GM23338 (cell line): ENCODE results near the gene EXD3. TPM values are rescaled to one million over a fixed set of nuclear protein-coding genes. Genes with fewer than 3 reads are reported as not detected.

Experiments used
- ATAC-seq: fragments of 200-7000 bp; cut with Tn5 transposase; 3 replicates; pipeline ENCODE4 v1.9.1; 2020
- DNase-seq: peaks from one replicate; pipeline ENCODE4 v3.0.0-alpha.2; 2015; ENCODE audit warnings: low spot score
- H2AFZ ChIP-seq: fragments of 200-600 bp; sonication (generic); 2 replicates; pipeline ENCODE4 v1.8.0; 2016; ENCODE audit warnings: antibody characterized with exemption, mild to moderate bottlenecking, moderate library complexity
- H3F3A ChIP-seq: fragments of 200-600 bp; sonication (generic); replicated peaks from 2 replicates; pipeline ENCODE4 v1.8.0; 2017; ENCODE audit warnings: antibody characterized with exemption, mixed run types, low read depth
- H3K27ac ChIP-seq: fragments of 200-600 bp; sonication (generic); 2 replicates; pipeline ENCODE4 v1.6.1; 2016; ENCODE audit warnings: low read depth
- H3K27me3 ChIP-seq: fragments of 200-600 bp; sonication (generic); 2 replicates; pipeline ENCODE4 v1.8.0; 2016; ENCODE audit warnings: mild to moderate bottlenecking, mixed run types, moderate library complexity; ENCODE audit not compliant: insufficient read depth
- H3K36me3 ChIP-seq: fragments of 200-600 bp; sonication (generic); 2 replicates; pipeline ENCODE4 v1.8.0; 2016; ENCODE audit warnings: mild to moderate bottlenecking; ENCODE audit not compliant: insufficient read depth
- H3K4me1 ChIP-seq: fragments of 200-600 bp; sonication (generic); 2 replicates; pipeline ENCODE4 v1.8.0; 2016; ENCODE audit warnings: mild to moderate bottlenecking, moderate library complexity; ENCODE audit not compliant: insufficient read depth
- H3K4me2 ChIP-seq: fragments of 200-600 bp; sonication (generic); 2 replicates; pipeline ENCODE4 v1.7.1; 2017; ENCODE audit warnings: mixed run types
- H3K4me3 ChIP-seq: fragments of 200-600 bp; sonication (generic); 2 replicates; pipeline ENCODE4 v1.6.1; 2016; ENCODE audit warnings: mixed run types
- H3K79me2 ChIP-seq: fragments of 200-600 bp; sonication (generic); replicated peaks from 2 replicates; pipeline ENCODE4 v1.8.0; 2017; ENCODE audit warnings: mild to moderate bottlenecking; ENCODE audit not compliant: insufficient read depth
- H3K9me2 ChIP-seq: fragments of 200-600 bp; sonication (generic); 2 replicates; pipeline ENCODE4 v1.8.0; 2017; ENCODE audit not compliant: insufficient read depth
- H4K20me1 ChIP-seq: fragments of 200-600 bp; sonication (generic); replicated peaks from 2 replicates; pipeline ENCODE4 v1.8.0; 2017; ENCODE audit warnings: mild to moderate bottlenecking; ENCODE audit not compliant: insufficient read depth
- H3K27ac Mint-ChIP-seq: 2 replicates; pipeline ENCODE4 v1.8.0; 2020; ENCODE audit warnings: inconsistent platforms, mild to moderate bottlenecking, moderate library complexity, mixed read lengths
- H3K27me3 Mint-ChIP-seq: 3 replicates; pipeline ENCODE4 v1.8.0; 2022; ENCODE audit warnings: low read depth, mild to moderate bottlenecking, moderate library complexity, mixed read lengths, inconsistent platforms; ENCODE audit not compliant: insufficient read depth, poor library complexity
- H3K36me3 Mint-ChIP-seq: 3 replicates; pipeline ENCODE4 v1.8.0; 2021; ENCODE audit warnings: low read depth, mild to moderate bottlenecking, inconsistent platforms, moderate library complexity, mixed read lengths
- H3K4me1 Mint-ChIP-seq: 3 replicates; pipeline ENCODE4 v1.8.0; 2020; ENCODE audit warnings: mild to moderate bottlenecking, inconsistent platforms, mixed read lengths
- H3K4me3 Mint-ChIP-seq: 3 replicates; pipeline ENCODE4 v1.8.0; 2021; ENCODE audit warnings: moderate library complexity, mild to moderate bottlenecking, inconsistent platforms, mixed read lengths
- H3K9me3 Mint-ChIP-seq: 3 replicates; pipeline ENCODE4 v1.8.0; 2020; ENCODE audit warnings: moderate library complexity, mild to moderate bottlenecking, inconsistent platforms, mixed read lengths
- CREB1 ChIP-seq: fragments of 250-450 bp; sonication (Bioruptor Pico); IDR thresholded peaks from 2 replicates; pipeline ENCODE4 v1.5.0; 2020; ENCODE audit warnings: low read depth, mild to moderate bottlenecking, moderate library complexity
- EZH2 ChIP-seq: fragments of 200-600 bp; sonication (generic); IDR thresholded peaks from one replicate; pipeline ENCODE4 v1.8.0; 2017; ENCODE audit warnings: antibody characterized with exemption, mild to moderate bottlenecking, low read depth; ENCODE audit not compliant: unreplicated experiment
- EZH2phosphoT487 ChIP-seq: fragments of 200-600 bp; sonication (generic); IDR thresholded peaks from one replicate; pipeline ENCODE4 v1.8.1; 2018; ENCODE audit warnings: antibody characterized with exemption; ENCODE audit not compliant: unreplicated experiment
- JUNB ChIP-seq: IDR thresholded peaks from one replicate; pipeline ENCODE4 v1.6.1; 2016; ENCODE audit warnings: antibody characterized with exemption; ENCODE audit not compliant: unreplicated experiment
- NANOG ChIP-seq: IDR thresholded peaks from 2 replicates; pipeline ENCODE4 v1.6.1; 2016; ENCODE audit warnings: antibody characterized with exemption, borderline replicate concordance
- POLR2AphosphoS5 ChIP-seq: IDR thresholded peaks from 2 replicates; pipeline ENCODE4 v1.6.1; 2016; ENCODE audit warnings: antibody characterized with exemption, low read depth
- STAT1 ChIP-seq: IDR thresholded peaks from one replicate; pipeline ENCODE4 v1.6.1; 2016; ENCODE audit warnings: antibody characterized with exemption; ENCODE audit not compliant: unreplicated experiment
- ZNF114 ChIP-seq: fragments of 250-450 bp; sonication (Bioruptor Pico); IDR thresholded peaks from 2 replicates; pipeline ENCODE4 v1.5.0; 2020; ENCODE audit warnings: mild to moderate bottlenecking, moderate library complexity
- ZNF331 ChIP-seq: fragments of 250-450 bp; sonication (Bioruptor Pico); IDR thresholded peaks from 2 replicates; pipeline ENCODE4 v1.5.0; 2020; ENCODE audit warnings: low read depth, mild to moderate bottlenecking, moderate library complexity
- polyA plus RNA-seq: library from polyadenylated mRNA; unstranded; fragments of >200 nt; fragmentation: Nextera tagmentation; extraction: Ambion mirVana; gene quantifications from 2 replicates; pipeline ENCODE4 v1.2.1, GENCODE V29; 2016
- total RNA-seq: library from RNA; depleted of rRNA; stranded (reverse); fragments of >200 nt; shearing (Covaris generic); gene quantifications from 2 replicates; pipeline ENCODE4 v1.2.3, GENCODE V29; 2014
- TF ChIP-seq, protein P1 (sequence below): IDR thresholded peaks from 2 replicates; pipeline ENCODE4 v1.6.1; 2016; ENCODE audit warnings: antibody characterized with exemption
- TF ChIP-seq, protein P2 (sequence below): IDR thresholded peaks from one replicate; pipeline ENCODE4 v1.6.1; 2018; ENCODE audit warnings: antibody characterized with exemption; ENCODE audit not compliant: unreplicated experiment
- TF ChIP-seq, protein P3 (sequence below), 2 experiments: fragments of 200-600 bp in 1 of 2; sonication (generic) in 1 of 2; conservative IDR thresholded peaks; 2 replicates each; pipeline versions ENCODE4 v1.5.1 to v1.6.1; 2016 to 2017; ENCODE audit warnings: antibody characterized with exemption in 2 of 2, low read depth in 2 of 2, mild to moderate bottlenecking in 2 of 2, moderate library complexity in 1 of 2
- TF ChIP-seq, protein P4 (sequence below): fragments of 250-450 bp; sonication (Bioruptor Pico); IDR thresholded peaks from 2 replicates; pipeline ENCODE4 v1.5.0; 2020; ENCODE audit warnings: mild to moderate bottlenecking, moderate library complexity

Gene EXD3
- total and polyA plus RNA-seq, 2 experiments from 2014 or later: 3.6 to 9.7 TPM

DNA sequence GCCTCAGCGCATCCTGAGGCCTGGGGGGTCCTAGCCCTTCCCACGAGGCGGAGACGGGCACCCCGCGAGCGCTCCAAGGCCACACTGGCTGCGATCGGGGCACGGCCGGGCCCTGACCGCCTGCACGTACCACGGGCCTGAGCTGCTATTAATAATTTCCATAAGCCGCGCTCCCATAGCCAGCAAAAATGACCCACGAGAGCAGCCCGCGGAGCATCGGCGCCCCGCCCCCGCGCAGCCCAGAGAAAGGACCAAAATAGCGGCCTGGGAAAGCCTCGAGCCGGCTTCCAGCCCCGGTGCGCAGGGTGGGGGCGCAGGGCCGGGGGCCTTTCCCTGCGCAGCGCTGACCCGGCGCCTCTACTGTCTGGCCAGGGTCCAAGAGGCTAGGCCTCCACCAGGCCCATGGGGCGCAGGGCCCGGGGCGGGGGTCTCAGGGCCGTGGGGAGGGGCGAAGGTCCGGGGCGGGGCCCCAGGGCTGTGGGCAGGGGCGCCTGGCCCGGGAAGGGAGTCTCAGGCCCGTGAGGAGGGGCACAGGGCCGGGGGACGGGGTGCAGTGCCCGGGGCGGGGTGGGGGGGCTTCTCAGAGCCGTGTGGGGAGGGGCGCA, 54.4 kb downstream of the EXD3 start:
- DNase-seq (no peak), ATAC-seq (peak; percentile 49)
- Mint-ChIP-seq H3K27ac (no peak overlapping the region), H3K9me3 (peaks cover 12% of the 10 kb centered on the region), H3K27me3 (peaks cover 11% of the 10 kb centered on the region), H3K4me1 (no peaks in the 10 kb centered on the region), H3K36me3 (peaks cover 6% of the 10 kb centered on the region; the same call in 2 of the 3 replicates), H3K4me3 (no peak overlapping the region)
- H3K27me3 ChIP-seq: no peaks in the 10 kb centered on the region
- no peaks in the 10 kb centered on the region for H3K4me1 ChIP-seq
- H3K36me3 ChIP-seq: no peaks in the 10 kb centered on the region
- H3K27ac ChIP-seq: no peak overlapping the region
- peaks cover 6% of the 10 kb centered on the region; the same call in 1 of the 2 replicates for H3F3A ChIP-seq
- H3K9me2 ChIP-seq: no peaks in the 10 kb centered on the region
- H3K79me2 ChIP-seq: no peaks in the 10 kb centered on the region
- no peak overlapping the region for H3K4me2 ChIP-seq
- H3K4me3 ChIP-seq: no peak overlapping the region
- TF ChIP-seq, protein P1, sequence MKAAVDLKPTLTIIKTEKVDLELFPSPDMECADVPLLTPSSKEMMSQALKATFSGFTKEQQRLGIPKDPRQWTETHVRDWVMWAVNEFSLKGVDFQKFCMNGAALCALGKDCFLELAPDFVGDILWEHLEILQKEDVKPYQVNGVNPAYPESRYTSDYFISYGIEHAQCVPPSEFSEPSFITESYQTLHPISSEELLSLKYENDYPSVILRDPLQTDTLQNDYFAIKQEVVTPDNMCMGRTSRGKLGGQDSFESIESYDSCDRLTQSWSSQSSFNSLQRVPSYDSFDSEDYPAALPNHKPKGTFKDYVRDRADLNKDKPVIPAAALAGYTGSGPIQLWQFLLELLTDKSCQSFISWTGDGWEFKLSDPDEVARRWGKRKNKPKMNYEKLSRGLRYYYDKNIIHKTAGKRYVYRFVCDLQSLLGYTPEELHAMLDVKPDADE: no peak
- TF ChIP-seq CREB1 (CRISPR knock-in tag): no peak
- TF ChIP-seq NANOG: no peak
- TF ChIP-seq, protein P2, sequence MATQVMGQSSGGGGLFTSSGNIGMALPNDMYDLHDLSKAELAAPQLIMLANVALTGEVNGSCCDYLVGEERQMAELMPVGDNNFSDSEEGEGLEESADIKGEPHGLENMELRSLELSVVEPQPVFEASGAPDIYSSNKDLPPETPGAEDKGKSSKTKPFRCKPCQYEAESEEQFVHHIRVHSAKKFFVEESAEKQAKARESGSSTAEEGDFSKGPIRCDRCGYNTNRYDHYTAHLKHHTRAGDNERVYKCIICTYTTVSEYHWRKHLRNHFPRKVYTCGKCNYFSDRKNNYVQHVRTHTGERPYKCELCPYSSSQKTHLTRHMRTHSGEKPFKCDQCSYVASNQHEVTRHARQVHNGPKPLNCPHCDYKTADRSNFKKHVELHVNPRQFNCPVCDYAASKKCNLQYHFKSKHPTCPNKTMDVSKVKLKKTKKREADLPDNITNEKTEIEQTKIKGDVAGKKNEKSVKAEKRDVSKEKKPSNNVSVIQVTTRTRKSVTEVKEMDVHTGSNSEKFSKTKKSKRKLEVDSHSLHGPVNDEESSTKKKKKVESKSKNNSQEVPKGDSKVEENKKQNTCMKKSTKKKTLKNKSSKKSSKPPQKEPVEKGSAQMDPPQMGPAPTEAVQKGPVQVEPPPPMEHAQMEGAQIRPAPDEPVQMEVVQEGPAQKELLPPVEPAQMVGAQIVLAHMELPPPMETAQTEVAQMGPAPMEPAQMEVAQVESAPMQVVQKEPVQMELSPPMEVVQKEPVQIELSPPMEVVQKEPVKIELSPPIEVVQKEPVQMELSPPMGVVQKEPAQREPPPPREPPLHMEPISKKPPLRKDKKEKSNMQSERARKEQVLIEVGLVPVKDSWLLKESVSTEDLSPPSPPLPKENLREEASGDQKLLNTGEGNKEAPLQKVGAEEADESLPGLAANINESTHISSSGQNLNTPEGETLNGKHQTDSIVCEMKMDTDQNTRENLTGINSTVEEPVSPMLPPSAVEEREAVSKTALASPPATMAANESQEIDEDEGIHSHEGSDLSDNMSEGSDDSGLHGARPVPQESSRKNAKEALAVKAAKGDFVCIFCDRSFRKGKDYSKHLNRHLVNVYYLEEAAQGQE: no peak
- no peak for TF ChIP-seq JUNB
- no peak for TF ChIP-seq ZNF114 (CRISPR knock-in tag)
- TF ChIP-seq ZNF331: no peak
- no peak for TF ChIP-seq STAT1
- TF ChIP-seq POLR2AphosphoS5: no peak
- no peak for TF ChIP-seq EZH2phosphoT487
- TF ChIP-seq, protein P3, sequence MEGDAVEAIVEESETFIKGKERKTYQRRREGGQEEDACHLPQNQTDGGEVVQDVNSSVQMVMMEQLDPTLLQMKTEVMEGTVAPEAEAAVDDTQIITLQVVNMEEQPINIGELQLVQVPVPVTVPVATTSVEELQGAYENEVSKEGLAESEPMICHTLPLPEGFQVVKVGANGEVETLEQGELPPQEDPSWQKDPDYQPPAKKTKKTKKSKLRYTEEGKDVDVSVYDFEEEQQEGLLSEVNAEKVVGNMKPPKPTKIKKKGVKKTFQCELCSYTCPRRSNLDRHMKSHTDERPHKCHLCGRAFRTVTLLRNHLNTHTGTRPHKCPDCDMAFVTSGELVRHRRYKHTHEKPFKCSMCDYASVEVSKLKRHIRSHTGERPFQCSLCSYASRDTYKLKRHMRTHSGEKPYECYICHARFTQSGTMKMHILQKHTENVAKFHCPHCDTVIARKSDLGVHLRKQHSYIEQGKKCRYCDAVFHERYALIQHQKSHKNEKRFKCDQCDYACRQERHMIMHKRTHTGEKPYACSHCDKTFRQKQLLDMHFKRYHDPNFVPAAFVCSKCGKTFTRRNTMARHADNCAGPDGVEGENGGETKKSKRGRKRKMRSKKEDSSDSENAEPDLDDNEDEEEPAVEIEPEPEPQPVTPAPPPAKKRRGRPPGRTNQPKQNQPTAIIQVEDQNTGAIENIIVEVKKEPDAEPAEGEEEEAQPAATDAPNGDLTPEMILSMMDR (conservative IDR thresholded peaks at IDR 0.05; ENCODE audit: low read depth in 2 of 2): no peak
- TF ChIP-seq EZH2: no peak
- TF ChIP-seq, protein P4, sequence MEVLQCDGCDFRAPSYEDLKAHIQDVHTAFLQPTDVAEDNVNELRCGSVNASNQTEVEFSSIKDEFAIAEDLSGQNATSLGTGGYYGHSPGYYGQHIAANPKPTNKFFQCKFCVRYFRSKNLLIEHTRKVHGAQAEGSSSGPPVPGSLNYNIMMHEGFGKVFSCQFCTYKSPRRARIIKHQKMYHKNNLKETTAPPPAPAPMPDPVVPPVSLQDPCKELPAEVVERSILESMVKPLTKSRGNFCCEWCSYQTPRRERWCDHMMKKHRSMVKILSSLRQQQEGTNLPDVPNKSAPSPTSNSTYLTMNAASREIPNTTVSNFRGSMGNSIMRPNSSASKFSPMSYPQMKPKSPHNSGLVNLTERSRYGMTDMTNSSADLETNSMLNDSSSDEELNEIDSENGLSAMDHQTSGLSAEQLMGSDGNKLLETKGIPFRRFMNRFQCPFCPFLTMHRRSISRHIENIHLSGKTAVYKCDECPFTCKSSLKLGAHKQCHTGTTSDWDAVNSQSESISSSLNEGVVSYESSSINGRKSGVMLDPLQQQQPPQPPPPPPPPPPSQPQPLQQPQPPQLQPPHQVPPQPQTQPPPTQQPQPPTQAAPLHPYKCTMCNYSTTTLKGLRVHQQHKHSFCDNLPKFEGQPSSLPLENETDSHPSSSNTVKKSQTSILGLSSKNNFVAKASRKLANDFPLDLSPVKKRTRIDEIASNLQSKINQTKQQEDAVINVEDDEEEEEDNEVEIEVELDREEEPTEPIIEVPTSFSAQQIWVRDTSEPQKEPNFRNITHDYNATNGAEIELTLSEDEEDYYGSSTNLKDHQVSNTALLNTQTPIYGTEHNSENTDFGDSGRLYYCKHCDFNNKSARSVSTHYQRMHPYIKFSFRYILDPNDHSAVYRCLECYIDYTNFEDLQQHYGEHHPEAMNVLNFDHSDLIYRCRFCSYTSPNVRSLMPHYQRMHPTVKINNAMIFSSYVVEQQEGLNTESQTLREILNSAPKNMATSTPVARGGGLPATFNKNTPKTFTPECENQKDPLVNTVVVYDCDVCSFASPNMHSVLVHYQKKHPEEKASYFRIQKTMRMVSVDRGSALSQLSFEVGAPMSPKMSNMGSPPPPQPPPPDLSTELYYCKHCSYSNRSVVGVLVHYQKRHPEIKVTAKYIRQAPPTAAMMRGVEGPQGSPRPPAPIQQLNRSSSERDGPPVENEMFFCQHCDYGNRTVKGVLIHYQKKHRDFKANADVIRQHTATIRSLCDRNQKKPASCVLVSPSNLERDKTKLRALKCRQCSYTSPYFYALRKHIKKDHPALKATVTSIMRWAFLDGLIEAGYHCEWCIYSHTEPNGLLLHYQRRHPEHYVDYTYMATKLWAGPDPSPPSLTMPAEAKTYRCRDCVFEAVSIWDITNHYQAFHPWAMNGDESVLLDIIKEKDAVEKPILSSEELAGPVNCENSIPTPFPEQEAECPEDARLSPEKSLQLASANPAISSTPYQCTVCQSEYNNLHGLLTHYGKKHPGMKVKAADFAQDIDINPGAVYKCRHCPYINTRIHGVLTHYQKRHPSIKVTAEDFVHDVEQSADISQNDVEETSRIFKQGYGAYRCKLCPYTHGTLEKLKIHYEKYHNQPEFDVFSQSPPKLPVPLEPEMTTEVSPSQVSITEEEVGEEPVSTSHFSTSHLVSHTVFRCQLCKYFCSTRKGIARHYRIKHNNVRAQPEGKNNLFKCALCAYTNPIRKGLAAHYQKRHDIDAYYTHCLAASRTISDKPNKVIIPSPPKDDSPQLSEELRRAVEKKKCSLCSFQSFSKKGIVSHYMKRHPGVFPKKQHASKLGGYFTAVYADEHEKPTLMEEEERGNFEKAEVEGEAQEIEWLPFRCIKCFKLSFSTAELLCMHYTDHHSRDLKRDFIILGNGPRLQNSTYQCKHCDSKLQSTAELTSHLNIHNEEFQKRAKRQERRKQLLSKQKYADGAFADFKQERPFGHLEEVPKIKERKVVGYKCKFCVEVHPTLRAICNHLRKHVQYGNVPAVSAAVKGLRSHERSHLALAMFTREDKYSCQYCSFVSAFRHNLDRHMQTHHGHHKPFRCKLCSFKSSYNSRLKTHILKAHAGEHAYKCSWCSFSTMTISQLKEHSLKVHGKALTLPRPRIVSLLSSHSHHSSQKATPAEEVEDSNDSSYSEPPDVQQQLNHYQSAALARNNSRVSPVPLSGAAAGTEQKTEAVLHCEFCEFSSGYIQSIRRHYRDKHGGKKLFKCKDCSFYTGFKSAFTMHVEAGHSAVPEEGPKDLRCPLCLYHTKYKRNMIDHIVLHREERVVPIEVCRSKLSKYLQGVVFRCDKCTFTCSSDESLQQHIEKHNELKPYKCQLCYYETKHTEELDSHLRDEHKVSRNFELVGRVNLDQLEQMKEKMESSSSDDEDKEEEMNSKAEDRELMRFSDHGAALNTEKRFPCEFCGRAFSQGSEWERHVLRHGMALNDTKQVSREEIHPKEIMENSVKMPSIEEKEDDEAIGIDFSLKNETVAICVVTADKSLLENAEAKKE: no peak
- H2AFZ ChIP-seq: no peak overlapping the region
- H4K20me1 ChIP-seq: no peaks in the 10 kb centered on the region
